OCI-LY3 (cell line): ENCODE measurements around the gene DENND2A.

ENCODE experiments used
- CTCF ChIP-seq: fragments of 200-600, 300-600 bp; sonication (generic); IDR thresholded peaks from 2 replicates; pipeline ENCODE4 v1.5.1; 2014; ENCODE audit warnings: antibody characterized with exemption, low read length, low read depth
- EZH2phosphoT487 ChIP-seq: fragments of 200-600 bp; shearing (Covaris generic); IDR thresholded peaks from 2 replicates; pipeline ENCODE4 v1.6.1; 2018; ENCODE audit warnings: antibody characterized with exemption, mixed run types, low read depth

GRCh38 chr7:140611641-140612040 lies 29.0 kb downstream of the DENND2A start:
- no peak for TF ChIP-seq CTCF
- no peak for TF ChIP-seq EZH2phosphoT487
